DOHH2 (cell line): Measurements from ENCODE around the gene GLDN.

Experiments used
- EZH2phosphoT487 ChIP-seq: fragments of 200-600 bp; sonication (generic); IDR thresholded peaks from 2 replicates; pipeline ENCODE4 v1.6.1; 2017; ENCODE audit warnings: borderline replicate concordance, mild to moderate bottlenecking, antibody characterized with exemption, low read length, moderate library complexity, mixed read lengths
- TF ChIP-seq, protein P1 (sequence below): fragments of 200-600 bp; sonication (generic); IDR thresholded peaks from one replicate; pipeline ENCODE4 v1.5.1; 2014; ENCODE audit warnings: antibody characterized with exemption, mild to moderate bottlenecking, low read depth, low read length; ENCODE audit not compliant: poor library complexity, severe bottlenecking

DNA sequence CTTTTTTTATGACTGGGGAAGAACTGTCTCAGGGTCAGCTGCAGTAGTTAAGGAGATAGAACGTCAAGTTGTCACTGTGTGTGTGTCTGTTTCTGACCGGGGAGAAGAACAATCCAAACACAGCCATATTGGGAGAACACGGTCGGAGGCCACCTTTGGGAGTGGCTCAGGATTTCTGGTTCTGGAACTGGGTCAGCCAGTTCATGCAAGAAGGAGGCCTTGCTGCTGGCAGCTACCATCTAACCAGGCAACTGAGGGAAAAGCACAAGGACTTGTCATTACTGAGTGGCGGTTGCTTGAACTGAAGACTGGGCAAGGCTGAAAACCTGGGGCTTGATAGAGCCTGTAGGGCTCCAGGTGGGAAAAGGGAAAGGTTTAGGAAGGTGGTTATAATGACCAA is 24.6 kb downstream of the GLDN start:
- TF ChIP-seq, protein P1, sequence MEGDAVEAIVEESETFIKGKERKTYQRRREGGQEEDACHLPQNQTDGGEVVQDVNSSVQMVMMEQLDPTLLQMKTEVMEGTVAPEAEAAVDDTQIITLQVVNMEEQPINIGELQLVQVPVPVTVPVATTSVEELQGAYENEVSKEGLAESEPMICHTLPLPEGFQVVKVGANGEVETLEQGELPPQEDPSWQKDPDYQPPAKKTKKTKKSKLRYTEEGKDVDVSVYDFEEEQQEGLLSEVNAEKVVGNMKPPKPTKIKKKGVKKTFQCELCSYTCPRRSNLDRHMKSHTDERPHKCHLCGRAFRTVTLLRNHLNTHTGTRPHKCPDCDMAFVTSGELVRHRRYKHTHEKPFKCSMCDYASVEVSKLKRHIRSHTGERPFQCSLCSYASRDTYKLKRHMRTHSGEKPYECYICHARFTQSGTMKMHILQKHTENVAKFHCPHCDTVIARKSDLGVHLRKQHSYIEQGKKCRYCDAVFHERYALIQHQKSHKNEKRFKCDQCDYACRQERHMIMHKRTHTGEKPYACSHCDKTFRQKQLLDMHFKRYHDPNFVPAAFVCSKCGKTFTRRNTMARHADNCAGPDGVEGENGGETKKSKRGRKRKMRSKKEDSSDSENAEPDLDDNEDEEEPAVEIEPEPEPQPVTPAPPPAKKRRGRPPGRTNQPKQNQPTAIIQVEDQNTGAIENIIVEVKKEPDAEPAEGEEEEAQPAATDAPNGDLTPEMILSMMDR, result no peak
- no peak for TF ChIP-seq EZH2phosphoT487
